ENCODE measurements around the gene CCND2.
A peak's percentile ranks its signal among the peaks of the same experiment; 100 is the strongest.

The CCND2 gene

DNA sequence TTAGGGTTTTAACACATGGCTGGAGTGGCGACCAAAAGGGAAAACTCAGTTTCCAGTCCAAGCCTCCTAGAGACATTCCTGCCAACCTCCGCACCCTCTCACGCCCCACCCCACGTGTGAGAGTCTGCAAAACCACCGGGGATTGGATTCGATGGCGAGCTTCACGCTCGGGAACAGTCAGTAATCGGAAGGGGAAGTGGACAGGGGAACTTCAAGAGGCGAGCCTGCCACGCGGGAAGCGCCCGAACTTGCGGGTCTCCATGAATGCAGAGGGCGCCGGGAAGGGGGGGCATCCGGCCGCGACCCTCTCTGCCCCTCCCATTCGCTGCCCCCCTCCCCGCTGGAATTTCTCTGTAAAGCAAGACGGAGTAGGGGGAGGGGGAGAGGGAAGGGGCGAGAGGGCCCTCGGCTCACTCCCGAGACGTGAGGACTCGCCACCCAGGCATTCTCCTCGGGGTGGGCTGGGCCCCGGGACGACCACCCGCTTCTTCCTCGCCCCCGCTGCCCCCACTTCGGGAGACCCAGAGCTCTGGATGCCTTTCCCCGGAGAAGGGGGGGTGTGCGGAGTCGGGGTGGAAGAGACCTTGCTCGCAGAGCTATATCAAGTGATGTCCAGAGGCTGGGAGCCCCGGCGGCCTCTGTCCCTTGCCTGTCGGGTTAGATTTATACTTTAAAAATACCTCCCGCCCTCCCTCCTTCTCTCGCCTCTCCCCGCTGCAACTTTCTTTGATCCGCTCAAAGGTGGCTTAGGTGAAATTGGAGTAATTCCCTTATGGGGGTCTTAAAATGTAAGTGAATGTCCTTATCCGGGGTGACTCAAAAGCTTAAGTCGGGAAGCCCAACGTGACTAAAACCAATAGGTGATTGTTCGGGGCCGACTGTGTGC is 2.5 kb upstream of the CCND2 start:
- Histone ChIP-seq H3K9ac (peak overlapping the region in 7 of 11 experiments; percentile 8 to 47 (median 29); a peak in 5 of 22 replicates), H3K27me3 (peaks cover 99 to 100% (median 100%) of the 10 kb centered on the region in 11 experiments), H3K4me3 (peak overlapping the region; percentile 36 to 63 (median 50); a peak in 19 of 20 replicates), H3K9me3 (replicated peaks in 1 of 11) (no peaks in the 10 kb centered on the region), H4K20me1 (peaks cover 0 to 67% (median 50%) of the 10 kb centered on the region in 11 experiments; a peak in 18 of 22 replicates), H3K4me2 (peak overlapping the region; percentile 67 to 98 (median 83)), H3K27ac (0 out of 22 replicates have a peak overlapping the region, but pooled peaks of 2 of the 11 experiments have one; percentile 5 to 14), H3K4me1 (peaks cover 46 to 61% (median 54%) of the 10 kb centered on the region in 10 experiments), H3K36me3 (no peaks in the 10 kb centered on the region)
- TF ChIP-seq Cebpa-rat (IDR thresholded peaks at IDR 0.05) = no peak

DNA sequence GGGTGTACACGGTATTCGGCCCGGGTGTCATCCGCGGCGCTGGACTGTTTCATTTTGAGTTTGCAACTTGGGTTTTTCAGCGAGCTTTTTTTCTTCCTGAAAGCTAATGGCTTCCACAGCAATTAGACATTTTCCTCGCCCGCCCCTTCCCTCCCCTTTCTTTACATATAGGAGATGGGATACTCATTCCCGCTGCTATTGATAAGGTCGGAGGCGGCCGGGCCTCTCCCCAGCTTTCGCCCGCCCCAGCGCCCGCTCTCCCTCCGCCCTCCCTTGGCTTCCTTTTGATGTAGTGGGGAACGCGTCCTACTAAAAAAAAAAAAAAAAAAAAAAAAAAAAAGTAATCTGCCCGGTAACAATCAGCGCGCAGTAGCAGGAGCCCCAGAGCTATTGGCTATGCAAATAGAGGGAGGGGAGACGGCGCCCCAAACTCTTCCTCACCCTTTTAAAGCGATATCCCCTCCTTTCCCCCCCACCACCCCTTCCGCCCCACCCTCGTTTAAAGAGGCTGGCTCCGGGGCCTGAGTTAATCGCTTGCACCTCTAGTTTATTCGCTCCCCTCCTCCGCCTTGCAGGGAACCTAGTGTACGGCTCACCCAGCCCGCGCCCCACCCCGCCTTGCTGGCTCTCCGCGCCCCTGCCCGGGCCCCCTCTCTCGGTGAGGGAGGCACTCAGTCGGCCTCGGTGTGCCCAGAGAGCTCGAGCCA is 1.7 kb upstream of the CCND2 start:
- H3K27ac ChIP-seq = no peak overlapping the region; a peak in 1 of 22 replicates
- peak overlapping the region; percentile 36 to 63 (median 51); a peak in 19 of 20 replicates for H3K4me3 ChIP-seq
- peaks cover 99 to 100% (median 100%) of the 10 kb centered on the region in 11 experiments for H3K27me3 ChIP-seq

DNA sequence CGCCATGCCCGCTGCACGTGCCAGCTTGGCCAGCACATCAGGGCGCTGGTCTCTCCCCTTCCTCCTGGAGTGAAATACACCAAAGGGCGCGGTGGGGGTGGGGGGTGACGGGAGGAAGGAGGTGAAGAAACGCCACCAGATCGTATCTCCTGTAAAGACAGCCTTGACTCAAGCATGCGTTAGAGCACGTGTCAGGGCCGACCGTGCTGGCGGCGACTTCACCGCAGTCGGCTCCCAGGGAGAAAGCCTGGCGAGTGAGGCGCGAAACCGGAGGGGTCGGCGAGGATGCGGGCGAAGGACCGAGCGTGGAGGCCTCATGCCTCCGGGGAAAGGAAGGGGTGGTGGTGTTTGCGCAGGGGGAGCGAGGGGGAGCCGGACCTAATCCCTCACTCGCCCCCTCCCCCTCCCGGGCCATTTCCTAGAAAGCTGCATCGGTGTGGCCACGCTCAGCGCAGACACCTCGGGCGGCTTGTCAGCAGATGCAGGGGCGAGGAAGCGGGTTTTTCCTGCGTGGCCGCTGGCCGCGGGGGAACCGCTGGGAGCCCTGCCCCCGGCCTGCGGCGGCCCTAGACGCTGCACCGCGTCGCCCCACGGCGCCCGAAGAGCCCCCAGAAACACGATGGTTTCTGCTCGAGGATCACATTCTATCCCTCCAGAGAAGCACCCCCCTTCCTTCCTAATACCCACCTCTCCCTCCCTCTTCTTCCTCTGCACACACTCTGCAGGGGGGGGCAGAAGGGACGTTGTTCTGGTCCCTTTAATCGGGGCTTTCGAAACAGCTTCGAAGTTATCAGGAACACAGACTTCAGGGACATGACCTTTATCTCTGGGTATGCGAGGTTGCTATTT is 914 bp upstream of the CCND2 start:
- Histone ChIP-seq H4K20me1 (peaks cover 0 to 69% (median 50%) of the 10 kb centered on the region in 11 experiments; a peak in 18 of 22 replicates), H3K27me3 (peaks cover 95 to 100% (median 98%) of the 10 kb centered on the region in 11 experiments), H3K4me3 (peak overlapping the region; percentile 19 to 63 (median 49); a peak in 19 of 20 replicates), H3K4me2 (peak overlapping the region; percentile 67 to 98 (median 83)), H3K36me3 (no peaks in the 10 kb centered on the region), H3K4me1 (peaks cover 46 to 61% (median 54%) of the 10 kb centered on the region in 10 experiments), H3K27ac (no peak overlapping the region; a peak in 1 of 22 replicates), H3K9ac (peak overlapping the region in 2 of 11 experiments; percentile 9 to 31; a peak in 2 of 22 replicates), H3K9me3 (replicated peaks in 1 of 11) (no peaks in the 10 kb centered on the region)
- no peak for TF ChIP-seq Cebpa-rat (IDR thresholded peaks at IDR 0.05)

More for the DNA sequence above, 1.7 kb upstream of the CCND2 start:
- no peaks in the 10 kb centered on the region for H3K9me3 ChIP-seq (replicated peaks in 1 of 11)
- peak overlapping the region; percentile 67 to 98 (median 83) for H3K4me2 ChIP-seq
- no peak for TF ChIP-seq Cebpa-rat (IDR thresholded peaks at IDR 0.05)
- peaks cover 46 to 61% (median 54%) of the 10 kb centered on the region in 10 experiments for H3K4me1 ChIP-seq
- peak overlapping the region in 4 of 11 experiments; percentile 21 to 38 (median 30); a peak in 4 of 22 replicates for H3K9ac ChIP-seq
- H3K36me3 ChIP-seq = no peaks in the 10 kb centered on the region
- peaks cover 0 to 69% (median 50%) of the 10 kb centered on the region in 11 experiments; a peak in 18 of 22 replicates for H4K20me1 ChIP-seq

DNA sequence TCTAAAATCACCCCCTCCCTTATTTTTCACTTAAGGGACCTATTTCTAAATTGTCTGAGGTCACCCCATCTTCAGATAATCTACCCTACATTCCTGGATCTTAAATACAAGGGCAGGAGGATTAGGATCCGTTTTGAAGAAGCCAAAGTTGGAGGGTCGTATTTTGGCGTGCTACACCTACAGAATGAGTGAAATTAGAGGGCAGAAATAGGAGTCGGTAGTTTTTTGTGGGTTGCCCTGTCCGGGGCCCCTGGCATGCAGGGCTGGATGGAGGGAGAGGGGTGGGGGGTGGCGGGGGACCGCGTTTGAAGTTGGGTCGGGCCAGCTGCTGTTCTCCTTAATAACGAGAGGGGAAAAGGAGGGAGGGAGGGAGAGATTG is 300 bp upstream of the CCND2 start:
- H3K4me3 ChIP-seq = peak overlapping the region in 9 of 10 experiments; percentile 44 to 65 (median 53); a peak in 16 of 20 replicates

DNA sequence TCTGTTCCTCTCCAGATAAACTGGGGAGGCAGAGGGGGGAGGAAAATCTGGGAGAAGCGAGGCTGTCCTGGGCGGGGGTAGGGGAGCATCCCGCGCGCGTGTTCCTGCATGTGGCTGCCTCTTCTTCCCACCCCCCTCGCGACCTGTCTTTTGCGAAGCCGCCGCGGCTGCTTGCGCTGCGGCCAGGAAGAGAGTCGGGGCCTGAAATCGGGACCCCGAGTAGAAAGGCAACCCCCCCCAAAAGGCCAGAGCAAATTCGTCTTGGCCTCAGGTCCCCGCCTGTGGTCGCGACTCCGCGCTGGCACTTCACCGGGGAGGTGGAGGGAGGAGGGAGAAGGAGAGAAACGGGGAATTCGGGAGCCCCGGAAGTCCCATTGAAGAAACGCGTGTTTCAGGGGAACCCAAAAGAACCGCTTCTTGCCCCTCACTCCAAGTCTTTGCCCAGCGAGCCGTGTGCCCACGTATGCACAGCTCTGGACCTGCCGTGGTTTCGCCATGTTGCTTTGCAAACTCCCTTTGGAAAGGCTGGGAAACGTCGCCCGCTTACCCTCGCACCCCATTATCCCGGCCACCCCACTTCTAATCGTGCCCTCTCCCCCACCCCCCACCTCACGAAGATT is 944 bp downstream of the CCND2 start:
- H3K9ac ChIP-seq = peak overlapping the region in 2 of 11 experiments; percentile 1 to 55; a peak in 5 of 22 replicates
- no peak for TF ChIP-seq Cebpa-rat (IDR thresholded peaks at IDR 0.05)
- no peak overlapping the region for H3K27ac ChIP-seq
- H3K4me3 ChIP-seq = peak overlapping the region; percentile 39 to 65 (median 49); a peak in 17 of 20 replicates
- H3K4me1 ChIP-seq = peaks cover 44 to 67% (median 54%) of the 10 kb centered on the region in 10 experiments
- H4K20me1 ChIP-seq = peaks cover 0 to 59% (median 43%) of the 10 kb centered on the region in 11 experiments; a peak in 18 of 22 replicates
- no peaks in the 10 kb centered on the region for H3K36me3 ChIP-seq
- peaks cover 77 to 99% (median 92%) of the 10 kb centered on the region in 11 experiments for H3K27me3 ChIP-seq
- peak overlapping the region; percentile 67 to 98 (median 83) for H3K4me2 ChIP-seq
- no peaks in the 10 kb centered on the region for H3K9me3 ChIP-seq (replicated peaks in 1 of 11)

More for the DNA sequence above, 300 bp upstream of the CCND2 start:
- Histone ChIP-seq H3K4me2 (peak overlapping the region; percentile 67 to 98 (median 83)), H3K27ac (no peak overlapping the region), H3K9me3 (replicated peaks in 1 of 11) (no peaks in the 10 kb centered on the region), H3K27me3 (peaks cover 89 to 99% (median 93%) of the 10 kb centered on the region in 11 experiments), H3K36me3 (no peaks in the 10 kb centered on the region), H4K20me1 (peaks cover 0 to 66% (median 49%) of the 10 kb centered on the region in 11 experiments; a peak in 18 of 22 replicates), H3K9ac (no peak overlapping the region; a peak in 1 of 22 replicates), H3K4me1 (peaks cover 46 to 62% (median 54%) of the 10 kb centered on the region in 10 experiments)
- no peak for TF ChIP-seq Cebpa-rat (IDR thresholded peaks at IDR 0.05)

DNA sequence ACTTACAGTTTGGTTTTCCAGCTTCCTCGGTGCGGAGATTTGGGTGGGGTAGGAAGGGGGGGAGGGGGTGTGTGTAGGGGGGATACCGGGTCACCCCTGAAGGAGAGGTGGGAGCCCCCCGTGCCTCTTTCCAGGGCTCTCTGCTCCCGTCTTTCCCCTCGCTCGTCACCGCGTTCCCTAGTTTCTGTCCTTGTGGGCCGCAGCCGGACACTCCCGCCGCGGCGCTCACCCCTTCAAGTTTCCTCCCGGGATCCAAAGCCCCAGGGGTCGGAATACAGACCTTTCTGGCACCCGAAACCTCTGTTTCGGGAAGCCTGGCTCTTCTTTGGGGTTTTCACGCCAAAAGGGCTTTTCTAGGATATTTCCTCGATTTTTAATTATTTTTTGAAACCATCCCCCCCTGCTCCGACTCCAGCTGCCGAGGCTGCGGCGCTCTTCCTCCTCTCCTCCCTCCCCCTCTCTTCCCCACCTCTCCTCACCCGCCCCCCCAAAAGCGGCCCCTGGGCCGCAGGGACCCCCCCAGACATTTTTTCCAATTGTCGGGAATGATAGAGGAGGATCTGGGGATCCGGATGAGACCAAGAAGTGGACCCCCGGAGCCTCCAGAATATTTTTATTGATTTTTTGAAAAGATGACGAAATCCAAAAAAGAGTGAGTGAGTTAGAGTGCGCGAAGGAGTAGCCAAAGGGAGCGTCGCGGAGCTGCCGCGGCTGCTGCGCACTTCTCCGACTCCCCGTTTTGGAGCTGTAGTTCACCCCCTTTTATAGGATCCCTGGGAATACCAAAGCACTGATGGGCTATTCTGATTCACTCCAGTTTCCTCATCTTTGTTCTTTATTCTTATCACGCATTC is 1.7 kb downstream of the CCND2 start:
- peaks cover 0 to 51% (median 39%) of the 10 kb centered on the region in 11 experiments; a peak in 18 of 22 replicates for H4K20me1 ChIP-seq
- peak overlapping the region in 9 of 11 experiments; percentile 18 to 98 (median 83); a peak in 14 of 22 replicates for H3K4me2 ChIP-seq
- H3K4me3 ChIP-seq = peak overlapping the region in 8 of 10 experiments; percentile 43 to 65 (median 49); a peak in 11 of 20 replicates
- peaks cover 69 to 99% (median 86%) of the 10 kb centered on the region in 11 experiments for H3K27me3 ChIP-seq
- peaks cover 36 to 60% (median 47%) of the 10 kb centered on the region in 10 experiments for H3K4me1 ChIP-seq
- 0 out of 22 replicates have a peak, but pooled peaks of 1 of the 11 experiments have one; percentile 36 for TF ChIP-seq Cebpa-rat (IDR thresholded peaks at IDR 0.05)
- peak overlapping the region in 1 of 11 experiments; percentile 30; a peak in 1 of 22 replicates for H3K27ac ChIP-seq
- no peaks in the 10 kb centered on the region for H3K9me3 ChIP-seq (replicated peaks in 1 of 11)
- H3K9ac ChIP-seq = peak overlapping the region in 3 of 11 experiments; percentile 33 to 66 (median 55); a peak in 4 of 22 replicates
- no peaks in the 10 kb centered on the region for H3K36me3 ChIP-seq

All from BLaER1 treated with 17β-estradiol and CSF1 and Interleukin-3, amounts not matched to agents 10 nM and 100 nM (cell line).